Neural progenitor cell (in vitro differentiated cells): ENCODE measurements around the gene NKX2-1. TPM values are rescaled to one million over a fixed set of nuclear protein-coding genes. Genes with fewer than 3 reads are reported as not detected.

Experiments used
- DNase-seq: peaks from one replicate; pipeline ENCODE4 v3.0.0-alpha.2; 2016; ENCODE audit warnings: low spot score
- H2AFZ ChIP-seq: fragments of 200-600 bp; sonication (generic); replicated peaks from 2 replicates; pipeline ENCODE4 v1.6.1; 2016; ENCODE audit warnings: antibody characterized with exemption
- H3F3A ChIP-seq: fragments of 200-600 bp; sonication (generic); 2 replicates; pipeline ENCODE4 v1.6.1; 2016; ENCODE audit warnings: antibody characterized with exemption, low read depth
- H3K27ac ChIP-seq: fragments of 200-600 bp; sonication (generic); 2 replicates; pipeline ENCODE4 v1.5.1; 2016; ENCODE audit warnings: mild to moderate bottlenecking
- H3K27me3 ChIP-seq: fragments of 200-600 bp; sonication (generic); 2 replicates; pipeline ENCODE4 v1.6.1; 2016; ENCODE audit warnings: mild to moderate bottlenecking, moderate library complexity
- H3K36me3 ChIP-seq: fragments of 200-600 bp; sonication (generic); 2 replicates; pipeline ENCODE4 v1.5.1; 2016
- H3K4me1 ChIP-seq: fragments of 200-600 bp; sonication (generic); 2 replicates; pipeline ENCODE4 v1.6.1; 2016; ENCODE audit warnings: mixed run types
- H3K4me2 ChIP-seq: fragments of 200-600 bp; sonication (generic); 2 replicates; pipeline ENCODE4 v1.6.1; 2016
- H3K4me3 ChIP-seq: fragments of 200-600 bp; sonication (generic); 2 replicates; pipeline ENCODE4 v1.5.1; 2016
- H3K79me2 ChIP-seq: fragments of 200-600 bp; sonication (generic); 2 replicates; pipeline ENCODE4 v1.6.1; 2016; ENCODE audit warnings: low read depth
- H3K9ac ChIP-seq: fragments of 200-600 bp; sonication (generic); 2 replicates; pipeline ENCODE4 v1.6.1; 2016
- H3K9me3 ChIP-seq: fragments of 200-600 bp; sonication (generic); 2 replicates; pipeline ENCODE4 v1.5.1; 2016; ENCODE audit warnings: low read depth
- H4K20me1 ChIP-seq: fragments of 200-600 bp; sonication (generic); 2 replicates; pipeline ENCODE4 v1.6.1; 2016; ENCODE audit warnings: low read depth
- H3K27ac Mint-ChIP-seq: 3 replicates; pipeline ENCODE4 v1.8.0; 2021; ENCODE audit warnings: mixed read lengths
- H3K27me3 Mint-ChIP-seq: 2 replicates; pipeline ENCODE4 v1.8.0; 2022; ENCODE audit warnings: low read depth, mild to moderate bottlenecking, inconsistent platforms, moderate library complexity, mixed read lengths; ENCODE audit not compliant: insufficient read depth
- H3K36me3 Mint-ChIP-seq: 3 replicates; pipeline ENCODE4 v1.8.0; 2021; ENCODE audit warnings: mixed read lengths
- H3K4me1 Mint-ChIP-seq: 3 replicates; pipeline ENCODE4 v1.8.0; 2021; ENCODE audit warnings: mixed read lengths
- H3K4me3 Mint-ChIP-seq: 3 replicates; pipeline ENCODE4 v1.8.0; 2021; ENCODE audit warnings: mild to moderate bottlenecking, moderate library complexity, mixed read lengths
- H3K9me3 Mint-ChIP-seq: 3 replicates; pipeline ENCODE4 v1.8.0; 2020; ENCODE audit warnings: mixed read lengths
- CTCF ChIP-seq: fragments of 200-600 bp; sonication (generic); IDR thresholded peaks from 2 replicates; pipeline ENCODE4 v1.5.1; 2017; ENCODE audit warnings: antibody characterized with exemption, mild to moderate bottlenecking
- EZH2 ChIP-seq: fragments of 200-600 bp; sonication (generic); IDR thresholded peaks from 2 replicates; pipeline ENCODE4 v1.6.1; 2017; ENCODE audit warnings: antibody characterized with exemption, mild to moderate bottlenecking, moderate library complexity
- EZH2phosphoT487 ChIP-seq: fragments of 200-600 bp; sonication (generic); IDR thresholded peaks from 2 replicates; pipeline ENCODE4 v1.6.1; 2017; ENCODE audit warnings: antibody characterized with exemption
- total RNA-seq: library from RNA; depleted of rRNA; stranded (reverse); fragments of >200 nt; gene quantifications from 2 replicates; pipeline ENCODE4 v1.2.3, GENCODE V29; 2015; ENCODE audit warnings: low replicate concordance

NKX2-1 gene
- total RNA-seq, 1 donor from 2014 or later = not detected

DNA sequence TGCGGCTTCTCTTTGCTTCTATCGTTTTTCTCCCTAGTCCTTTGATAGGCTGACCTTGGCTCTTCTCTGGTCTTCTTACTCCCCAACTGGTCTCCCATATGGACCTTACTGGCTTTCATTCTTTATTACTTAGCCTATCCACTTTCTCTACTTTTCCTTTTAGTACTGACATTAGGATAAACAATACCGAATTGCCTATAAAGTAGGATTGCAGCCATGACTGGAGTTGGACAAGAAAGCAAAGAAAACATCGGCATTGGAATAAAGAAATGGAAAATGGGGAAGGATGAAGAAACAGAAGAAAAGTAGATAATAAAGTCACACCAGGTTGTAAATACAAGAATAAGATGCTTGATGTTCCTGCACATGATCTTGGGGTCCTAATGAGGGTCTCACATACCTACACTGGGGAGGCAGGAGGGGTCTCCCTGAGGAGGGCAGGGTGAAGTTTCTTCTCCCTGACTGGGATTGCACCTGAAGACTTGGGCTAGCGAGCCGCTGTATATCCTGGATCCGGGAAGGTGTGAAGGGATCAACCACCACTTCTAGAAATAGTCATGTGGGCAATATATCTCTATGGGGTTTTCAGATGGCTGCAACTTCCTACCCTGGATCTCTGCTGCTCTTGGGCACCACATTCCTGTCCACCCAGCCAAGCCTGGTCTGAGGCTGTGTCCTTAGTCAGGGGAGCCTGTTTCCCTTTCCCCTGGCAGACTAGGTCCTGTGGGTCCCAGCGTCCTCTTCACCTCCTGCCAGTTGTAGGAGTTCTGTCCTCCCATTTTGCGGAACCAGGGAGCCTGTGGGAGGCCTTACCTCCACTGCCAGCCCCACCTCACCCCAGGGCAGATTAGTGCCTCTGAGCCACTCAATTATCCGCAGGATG is 13.1 kb downstream of the NKX2-1 start:
- Histone ChIP-seq H3K4me2 (no peak overlapping the region), H3K27me3 (peaks cover 100% of the 10 kb centered on the region), H3F3A (peaks cover 57% of the 10 kb centered on the region), H3K27ac (no peak overlapping the region), H2AFZ (no peak overlapping the region), H3K79me2 (no peaks in the 10 kb centered on the region), H3K4me3 (no peak overlapping the region), H3K36me3 (no peaks in the 10 kb centered on the region), H4K20me1 (peaks cover 100% of the 10 kb centered on the region), H3K9me3 (no peaks in the 10 kb centered on the region), H3K4me1 (peaks cover 25% of the 10 kb centered on the region), H3K9ac (no peak overlapping the region)
- Mint-ChIP-seq H3K9me3 (peaks cover 10% of the 10 kb centered on the region), H3K36me3 (no peaks in the 10 kb centered on the region), H3K4me1 (peaks cover 9% of the 10 kb centered on the region), H3K27ac (no peak overlapping the region), H3K27me3 (peaks cover 85% of the 10 kb centered on the region), H3K4me3 (no peak overlapping the region)
- TF ChIP-seq EZH2 = no peak
- TF ChIP-seq CTCF = no peak
- peak; percentile 22 for TF ChIP-seq EZH2phosphoT487
- DNase-seq = no peak

DNA sequence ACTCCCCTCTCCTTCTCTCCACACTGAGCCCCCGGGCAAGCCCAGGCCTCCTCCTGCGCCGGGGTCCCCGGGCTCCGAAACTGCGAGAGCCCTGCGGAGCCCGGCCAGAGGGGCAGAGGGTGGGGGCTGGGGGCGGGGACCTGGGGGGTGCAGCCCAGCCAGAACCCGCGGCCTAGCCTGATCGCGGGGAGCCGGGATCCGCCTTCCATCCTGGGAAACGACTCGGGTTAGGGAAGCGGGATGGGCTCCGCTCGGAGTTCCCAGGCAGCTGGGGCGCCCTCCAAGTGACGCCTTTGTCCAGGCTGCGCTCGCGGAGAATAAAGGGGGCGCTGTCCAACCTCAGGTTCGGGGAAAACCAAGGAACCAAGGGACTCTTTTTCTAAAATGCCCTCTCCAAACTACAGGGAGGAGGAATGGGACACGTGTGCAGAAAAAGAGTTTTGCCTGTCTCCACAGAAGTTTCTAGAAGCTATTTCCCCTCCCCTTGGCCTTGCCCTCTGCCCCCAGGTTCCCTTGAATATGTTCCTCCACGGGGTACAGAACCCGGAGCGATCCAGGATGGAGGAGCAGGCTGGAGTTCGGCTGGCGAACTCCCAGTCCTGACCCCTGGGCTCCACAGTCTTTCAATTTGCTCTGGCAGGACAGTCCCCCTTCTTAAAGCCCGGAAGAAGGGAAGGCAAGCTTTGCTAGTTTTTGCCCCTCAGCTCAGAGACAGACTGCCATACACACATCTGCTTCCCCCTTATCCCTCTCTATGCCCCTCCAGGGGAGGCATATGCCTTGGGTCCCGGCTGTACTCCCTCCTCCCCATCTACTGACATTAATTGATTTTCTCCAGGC is 13.9 kb downstream of the NKX2-1 start:
- Mint-ChIP-seq H3K9me3 (peaks cover 10% of the 10 kb centered on the region), H3K36me3 (no peaks in the 10 kb centered on the region), H3K4me1 (peaks cover 9% of the 10 kb centered on the region), H3K4me3 (no peak overlapping the region), H3K27me3 (peaks cover 91% of the 10 kb centered on the region), H3K27ac (no peak overlapping the region)
- peak overlapping the region; percentile 57 for H3K4me2 ChIP-seq
- H3K79me2 ChIP-seq = no peaks in the 10 kb centered on the region
- peak; percentile 72 for TF ChIP-seq EZH2phosphoT487
- TF ChIP-seq EZH2 = peak; percentile 57
- peak; percentile 51 for TF ChIP-seq CTCF
- H3K9me3 ChIP-seq = no peaks in the 10 kb centered on the region
- peak; percentile 82 for DNase-seq
- no peak overlapping the region for H3K27ac ChIP-seq
- H2AFZ ChIP-seq = no peak overlapping the region
- H3K4me1 ChIP-seq = peaks cover 25% of the 10 kb centered on the region
- no peaks in the 10 kb centered on the region for H3K36me3 ChIP-seq
- H4K20me1 ChIP-seq = peaks cover 100% of the 10 kb centered on the region
- H3K9ac ChIP-seq = no peak overlapping the region
- peaks cover 100% of the 10 kb centered on the region for H3K27me3 ChIP-seq
- H3K4me3 ChIP-seq = no peak overlapping the region
- peaks cover 54% of the 10 kb centered on the region for H3F3A ChIP-seq

GRCh38 chr14:36505181-36505815 is 14.7 kb downstream of the NKX2-1 start:
- TF ChIP-seq EZH2 (peak; percentile 65), EZH2phosphoT487 (peak; percentile 83), CTCF (no peak)
- Histone ChIP-seq H3K9me3 (no peaks in the 10 kb centered on the region), H3K36me3 (no peaks in the 10 kb centered on the region), H4K20me1 (peaks cover 96% of the 10 kb centered on the region), H3K9ac (no peak overlapping the region), H3F3A (peaks cover 50% of the 10 kb centered on the region), H3K4me3 (no peak overlapping the region), H3K4me2 (peak overlapping the region; percentile 57), H3K27ac (no peak overlapping the region), H3K27me3 (peaks cover 100% of the 10 kb centered on the region), H3K4me1 (peaks cover 25% of the 10 kb centered on the region), H2AFZ (no peak overlapping the region), H3K79me2 (no peaks in the 10 kb centered on the region)
- Mint-ChIP-seq H3K27me3 (peaks cover 90% of the 10 kb centered on the region), H3K4me1 (peaks cover 9% of the 10 kb centered on the region), H3K36me3 (no peaks in the 10 kb centered on the region), H3K9me3 (peaks cover 8% of the 10 kb centered on the region), H3K27ac (no peak overlapping the region), H3K4me3 (no peak overlapping the region)
- peak; percentile 72 for DNase-seq
